AG09309 (cell line): Measurements from ENCODE around the gene NOBOX.
A peak's percentile ranks its signal among the peaks of the same experiment; 100 is the strongest.

Source experiments
- DNase-seq: peaks from one replicate; pipeline ENCODE4 v3.0.0-alpha.2; 2010; ENCODE audit warnings: low read depth
- H3K4me3 ChIP-seq: 2 replicates; pipeline ENCODE4 v1.5.1; 2011; ENCODE audit warnings: mild to moderate bottlenecking, low read depth, low read length, moderate library complexity; ENCODE audit not compliant: control insufficient read depth
- CTCF ChIP-seq: IDR thresholded peaks from 2 replicates; pipeline ENCODE4 v1.5.1; 2011; ENCODE audit warnings: mild to moderate bottlenecking, low read depth, low read length, inconsistent platforms; ENCODE audit not compliant: insufficient read depth, control insufficient read depth; ENCODE audit errors: missing control alignments

NOBOX gene

DNA sequence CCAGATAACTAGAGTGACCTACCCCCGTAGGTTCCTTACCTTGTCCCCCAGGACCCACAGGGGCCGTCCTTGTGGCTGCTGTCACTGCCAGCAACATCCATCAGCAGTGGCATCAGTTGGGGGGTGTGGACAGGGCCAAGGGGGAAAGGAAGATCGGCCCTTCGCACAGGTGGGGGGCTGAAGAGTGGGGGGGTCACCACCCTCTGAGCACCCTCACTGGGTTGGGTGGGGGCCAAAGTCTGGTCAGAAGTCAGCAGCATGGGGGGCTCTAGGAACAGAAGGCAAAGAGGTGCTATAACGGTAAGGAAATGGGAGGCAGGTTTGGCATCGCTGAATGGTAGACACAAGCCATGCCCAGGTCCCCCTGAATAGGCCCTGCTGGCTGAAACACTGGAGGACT, 4.6 kb downstream of the NOBOX start:
- H3K4me3 ChIP-seq: no peak overlapping the region
- TF ChIP-seq CTCF: no peak

GRCh38 chr7:144398291-144398690, 5.2 kb downstream of the NOBOX start:
- no peak overlapping the region for H3K4me3 ChIP-seq
- TF ChIP-seq CTCF: no peak
- DNase-seq: no peak

More for the DNA sequence above, 4.6 kb downstream of the NOBOX start:
- DNase-seq: no peak

DNA sequence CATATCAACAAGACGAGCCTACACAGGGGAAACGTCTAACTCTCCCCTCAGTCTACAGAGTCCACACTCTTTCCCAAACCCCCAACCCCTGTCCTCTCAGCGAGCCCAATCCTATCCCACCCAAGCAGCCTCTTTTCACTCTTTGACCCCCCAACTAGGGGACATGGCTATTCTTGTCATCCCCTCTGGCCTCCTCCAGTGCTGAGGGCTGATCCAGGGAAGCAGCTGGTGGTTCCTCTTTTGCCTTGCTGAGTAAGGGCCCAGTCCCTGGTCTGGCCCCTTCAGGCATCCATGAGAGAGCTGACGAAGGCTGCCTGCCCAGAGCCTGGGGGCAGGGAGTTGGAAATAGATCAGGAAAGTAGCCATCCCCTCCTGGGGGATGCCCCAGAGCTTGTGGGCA, 6.4 kb downstream of the NOBOX start:
- no peak for TF ChIP-seq CTCF
- H3K4me3 ChIP-seq: no peak overlapping the region
- no peak for DNase-seq

DNA sequence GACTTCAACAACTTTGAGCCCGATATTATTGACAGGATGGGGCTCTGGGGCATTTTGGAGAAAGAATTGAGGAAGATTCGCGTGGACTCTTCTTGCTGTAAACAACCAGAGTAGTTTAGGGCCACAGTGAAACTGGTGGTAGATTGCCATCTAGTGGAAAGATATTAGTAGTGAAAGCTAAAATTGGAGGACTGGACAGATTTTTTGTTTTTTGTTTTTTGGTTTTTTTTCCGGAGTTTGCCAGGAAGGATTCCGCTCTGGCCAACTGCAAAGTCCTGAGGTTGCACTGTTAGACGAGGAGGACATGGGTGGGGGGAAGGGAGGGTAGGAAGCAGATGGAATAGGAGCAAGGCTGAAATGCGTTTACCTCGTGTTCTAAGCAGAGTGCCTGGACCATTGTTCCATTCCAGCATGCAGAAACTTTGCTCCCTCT, 11.7 kb downstream of the NOBOX start:
- peak; percentile 58 for TF ChIP-seq CTCF
- peak; percentile 24 for DNase-seq
- H3K4me3 ChIP-seq: no peak overlapping the region

DNA sequence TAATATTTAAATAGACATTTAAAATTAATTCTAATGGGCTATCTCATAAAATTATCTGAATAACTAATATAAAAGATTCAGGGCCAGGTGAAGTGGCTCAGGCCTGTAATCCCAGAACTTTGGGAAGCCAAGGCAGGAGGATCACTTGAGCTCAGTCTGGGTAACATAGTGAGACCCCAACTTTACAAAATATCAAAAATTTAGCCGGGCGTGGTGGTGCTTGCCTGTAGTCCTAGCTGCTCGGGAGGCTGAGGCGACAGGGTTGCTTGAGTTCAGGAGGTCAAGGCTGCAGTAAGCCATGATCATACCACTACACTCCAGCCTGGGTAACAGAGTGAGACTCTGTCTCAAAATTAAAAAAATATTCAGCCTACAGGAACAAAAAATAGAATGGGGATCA, 12.5 kb downstream of the NOBOX start:
- H3K4me3 ChIP-seq: no peak overlapping the region
- no peak for DNase-seq
- no peak for TF ChIP-seq CTCF

- H3K4me3 ChIP-seq: no peak overlapping the region
- TF ChIP-seq CTCF: no peak
- no peak for DNase-seq
These were observed 13.0 kb downstream of the NOBOX start for GRCh38 chr7:144390481-144390880.

- H3K4me3 ChIP-seq: no peak overlapping the region
- no peak for DNase-seq
- TF ChIP-seq CTCF: no peak
These were observed 14.5 kb downstream of the NOBOX start for GRCh38 chr7:144388950-144389349.
